ENCODE measurements around the gene SLC50A1. TPM values are rescaled to one million over a fixed set of nuclear protein-coding genes. Genes with fewer than 3 reads are reported as not detected.

Gene SLC50A1
- 10 to 100 TPM; 39.8 to 41.2 TPM for total RNA-seq

- Mint-ChIP-seq H3K27ac (peak within 1 kb of the TSS; percentile 98), H3K36me3 (peaks cover 13% of the 10 kb centered on the region), H3K4me1 (peaks cover 37% of the 10 kb centered on the region), H3K4me3 (peak within 1 kb of the TSS; percentile 97), H3K9me3 (ENCODE audit: low read depth) (no peaks in the 10 kb centered on the region), H3K27me3 (peaks cover 2% of the 10 kb centered on the region)
- DNase-seq (peak; percentile 95), ATAC-seq (peak; percentile 84)
- CTCF ChIA-PET: interaction anchor here (0.9 to 5.1 kb wide), 6 partner anchors 33 to 91 kb away, joined by 3 to 32 read pairs (median 14); partner anchors contain the start of gene KRTCAP2
Observed at GRCh38 chr1:155135415-155136028, at the start of gene SLC50A1. TSS of gene SLC50A1 (plus strand) at chr1:155135852. CDS start at chr1:155135912, 60 bp downstream.

- peak; percentile 18 for ATAC-seq
- peaks cover 29% of the 10 kb centered on the region for H3K27me3 Mint-ChIP-seq
- no peaks in the 10 kb centered on the region for H3K9me3 Mint-ChIP-seq (ENCODE audit: low read depth)
- CTCF ChIA-PET: interaction anchor here (1.0 to 5.5 kb wide), 21 partner anchors 9 to 526 kb away, joined by 3 to 319 read pairs (median 11); partner anchors contain the start of genes ADAM15, DPM3, EFNA1 and EFNA4
- H3K4me1 Mint-ChIP-seq: peaks cover 29% of the 10 kb centered on the region
- peak overlapping the region; percentile 92 for H3K4me3 Mint-ChIP-seq
- H3K36me3 Mint-ChIP-seq: no peaks in the 10 kb centered on the region
- peak overlapping the region; percentile 43 for H3K27ac Mint-ChIP-seq
- DNase-seq: peak; percentile 89
Observed at GRCh38 chr1:155086128-155086741, 49.4 kb upstream of the SLC50A1 start.

- no peak overlapping the region for H3K4me3 Mint-ChIP-seq
- CTCF ChIA-PET: interaction anchor here (1.0 to 5.5 kb wide), 12 partner anchors 9 to 107 kb away, joined by 3 to 319 read pairs (median 14); partner anchors contain the start of genes ADAM15, EFNA1, EFNA4 and KRTCAP2
- ATAC-seq: no peak
Observed at GRCh38 chr1:155086856-155087535, 48.7 kb upstream of the SLC50A1 start.

GRCh38 chr1:155091071-155092051 lies 44.3 kb upstream of the SLC50A1 start:
- Mint-ChIP-seq H3K4me3 (no peak overlapping the region), H3K9me3 (ENCODE audit: low read depth) (no peaks in the 10 kb centered on the region), H3K4me1 (peaks cover 6% of the 10 kb centered on the region), H3K27me3 (peaks cover 19% of the 10 kb centered on the region), H3K36me3 (no peaks in the 10 kb centered on the region), H3K27ac (no peak overlapping the region)
- peak; percentile 84 for DNase-seq
- CTCF ChIA-PET: interaction anchor here (0.6 to 6.8 kb wide), 48 partner anchors 8 to 749 kb away, joined by 3 to 295 read pairs (median 5); partner anchors contain the start of genes ADAM15, DPM3, EFNA3 and EFNA4
- ATAC-seq: peak; percentile 80

More at GRCh38 chr1:155086856-155087535, 48.7 kb upstream of the SLC50A1 start:
- H3K4me1 Mint-ChIP-seq: peaks cover 28% of the 10 kb centered on the region
- no peak overlapping the region for H3K27ac Mint-ChIP-seq
- DNase-seq: no peak
- H3K27me3 Mint-ChIP-seq: peaks cover 23% of the 10 kb centered on the region
- H3K36me3 Mint-ChIP-seq: no peaks in the 10 kb centered on the region
- no peaks in the 10 kb centered on the region for H3K9me3 Mint-ChIP-seq (ENCODE audit: low read depth)

- no peaks in the 10 kb centered on the region for H3K9me3 Mint-ChIP-seq (ENCODE audit: low read depth)
- no peak for ATAC-seq
- H3K4me1 Mint-ChIP-seq: peaks cover 6% of the 10 kb centered on the region
Observed at GRCh38 chr1:155092131-155092530, 43.5 kb upstream of the SLC50A1 start.

GRCh38 chr1:155092641-155093040 lies 43.0 kb upstream of the SLC50A1 start:
- no peak overlapping the region for H3K4me3 Mint-ChIP-seq
- no peaks in the 10 kb centered on the region for H3K9me3 Mint-ChIP-seq (ENCODE audit: low read depth)
- peaks cover 20% of the 10 kb centered on the region for H3K27me3 Mint-ChIP-seq
- no peak for ATAC-seq
- peaks cover 6% of the 10 kb centered on the region for H3K4me1 Mint-ChIP-seq
- no peak for DNase-seq
- no peaks in the 10 kb centered on the region for H3K36me3 Mint-ChIP-seq
- CTCF ChIA-PET: interaction anchor here (1.8 to 6.8 kb wide), 4 partner anchors 22 to 77 kb away, joined by 11 to 295 read pairs (median 22); partner anchors contain the start of genes EFNA4, KRTCAP2, SLC50A1 and TRIM46
- no peak overlapping the region for H3K27ac Mint-ChIP-seq

More at GRCh38 chr1:155092131-155092530, 43.5 kb upstream of the SLC50A1 start:
- no peak for DNase-seq
- no peak overlapping the region for H3K4me3 Mint-ChIP-seq
- CTCF ChIA-PET: interaction anchor here (0.6 to 6.8 kb wide), 34 partner anchors 7 to 748 kb away, joined by 3 to 295 read pairs (median 5); partner anchors contain the start of genes ADAM15, EFNA3, EFNA4 and KRTCAP2
- H3K36me3 Mint-ChIP-seq: no peaks in the 10 kb centered on the region
- no peak overlapping the region for H3K27ac Mint-ChIP-seq
- H3K27me3 Mint-ChIP-seq: peaks cover 20% of the 10 kb centered on the region

- CTCF ChIA-PET: interaction anchor here (6.8 kb wide), 2 partner anchors 74 to 76 kb away, joined by 63 to 295 read pairs; partner anchors contain the start of genes KRTCAP2 and TRIM46
- Mint-ChIP-seq H3K36me3 (no peaks in the 10 kb centered on the region), H3K27me3 (peaks cover 20% of the 10 kb centered on the region), H3K27ac (no peak overlapping the region), H3K4me3 (no peak overlapping the region), H3K9me3 (ENCODE audit: low read depth) (no peaks in the 10 kb centered on the region), H3K4me1 (peaks cover 6% of the 10 kb centered on the region)
- ATAC-seq (no peak), DNase-seq (no peak)
Observed at GRCh38 chr1:155093911-155094621, 41.6 kb upstream of the SLC50A1 start.

- H3K27me3 Mint-ChIP-seq: peaks cover 20% of the 10 kb centered on the region
- DNase-seq (no peak), ATAC-seq (no peak)
- H3K9me3 Mint-ChIP-seq (ENCODE audit: low read depth): no peaks in the 10 kb centered on the region
- peaks cover 6% of the 10 kb centered on the region for H3K4me1 Mint-ChIP-seq
- CTCF ChIA-PET: interaction anchor here (1.7 to 6.8 kb wide), 2 partner anchors 9 to 73 kb away, joined by 11 to 63 read pairs; no protein-coding TSS in a partner anchor
- H3K27ac Mint-ChIP-seq: no peak overlapping the region
- no peak overlapping the region for H3K4me3 Mint-ChIP-seq
- no peaks in the 10 kb centered on the region for H3K36me3 Mint-ChIP-seq
Observed at GRCh38 chr1:155094622-155094948, 41.1 kb upstream of the SLC50A1 start.

GRCh38 chr1:155099331-155099730 lies 36.3 kb upstream of the SLC50A1 start:
- CTCF ChIA-PET: interaction anchor here (0.6 to 6.8 kb wide), 4 partner anchors 8 to 74 kb away, joined by 3 to 63 read pairs (median 4); partner anchors contain the start of gene KRTCAP2
- H3K27me3 Mint-ChIP-seq: peaks cover 20% of the 10 kb centered on the region
- H3K4me1 Mint-ChIP-seq: no peaks in the 10 kb centered on the region
- no peak overlapping the region for H3K27ac Mint-ChIP-seq
- no peak overlapping the region for H3K4me3 Mint-ChIP-seq
- no peaks in the 10 kb centered on the region for H3K9me3 Mint-ChIP-seq (ENCODE audit: low read depth)
- H3K36me3 Mint-ChIP-seq: no peaks in the 10 kb centered on the region
- DNase-seq: no peak
- no peak for ATAC-seq

GRCh38 chr1:155103325-155103724 lies 32.3 kb upstream of the SLC50A1 start:
- no peak overlapping the region for H3K4me3 Mint-ChIP-seq
- CTCF ChIA-PET: interaction anchor here (1.0 to 2.2 kb wide), 2 partner anchors 12 to 64 kb away, joined by 3 to 4 read pairs; no protein-coding TSS in a partner anchor
- H3K4me1 Mint-ChIP-seq: no peaks in the 10 kb centered on the region
- peaks cover 12% of the 10 kb centered on the region for H3K27me3 Mint-ChIP-seq
- H3K36me3 Mint-ChIP-seq: no peaks in the 10 kb centered on the region
- no peak overlapping the region for H3K27ac Mint-ChIP-seq
- no peaks in the 10 kb centered on the region for H3K9me3 Mint-ChIP-seq (ENCODE audit: low read depth)
- DNase-seq (no peak), ATAC-seq (no peak)

GRCh38 chr1:155104605-155105534 lies 30.8 kb upstream of the SLC50A1 start:
- DNase-seq: no peak
- ATAC-seq: no peak
- H3K36me3 Mint-ChIP-seq: no peaks in the 10 kb centered on the region
- peaks cover 12% of the 10 kb centered on the region for H3K27me3 Mint-ChIP-seq
- no peak overlapping the region for H3K27ac Mint-ChIP-seq
- no peaks in the 10 kb centered on the region for H3K4me1 Mint-ChIP-seq
- no peak overlapping the region for H3K4me3 Mint-ChIP-seq
- CTCF ChIA-PET: no interaction called here
- H3K9me3 Mint-ChIP-seq (ENCODE audit: low read depth): no peaks in the 10 kb centered on the region
